ENCODE measurements around the gene SLC39A5. TPM values are rescaled to one million over a fixed set of nuclear protein-coding genes. Genes with fewer than 3 reads are reported as not detected.
A peak's percentile ranks its signal among the peaks of the same experiment; 100 is the strongest.

SLC39A5 gene
- total RNA-seq, 3 donors from 2014 or later, result 88.4 to 298 (median 129) TPM

DNA sequence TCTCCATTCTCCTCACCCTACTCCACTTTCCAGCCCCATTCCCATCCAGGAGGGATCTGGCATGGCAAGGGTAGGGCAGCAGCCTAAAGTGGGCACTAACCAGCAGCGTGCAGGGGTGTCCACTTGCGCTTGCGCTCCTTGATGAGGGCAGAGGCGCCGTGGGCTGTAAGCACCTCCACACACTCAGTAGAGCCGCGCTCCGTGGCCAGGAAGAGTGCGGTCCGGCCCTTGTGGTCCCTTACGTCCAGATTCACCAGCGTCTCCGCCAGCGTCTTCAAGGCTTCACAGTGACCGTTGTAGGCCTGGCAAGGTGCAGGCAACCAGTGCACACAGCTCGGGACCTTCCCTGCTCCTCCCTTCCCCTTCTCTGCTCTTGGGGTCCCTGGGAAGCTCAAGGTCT, 18.1 kb downstream of the SLC39A5 start:
- intact Hi-C loops (cut with DNase I, micrococcal nuclease), result no loop called here
- Histone ChIP-seq H3K4me3 (no peak overlapping the region), H3K9me3 (no peaks in the 10 kb centered on the region), H3K36me3 (ENCODE audit: low read depth) (peaks cover 24% of the 10 kb centered on the region), H3K4me1 (ENCODE audit: low read depth) (no peaks in the 10 kb centered on the region)
- TF ChIP-seq CTCF (IDR thresholded peaks at IDR 0.05), result no peak
- DNase-seq (no peak), ATAC-seq (peak; percentile 9)

- no peak for TF ChIP-seq CTCF (IDR thresholded peaks at IDR 0.05)
- intact Hi-C loops (cut with DNase I, micrococcal nuclease), result no loop called here
- no peaks in the 10 kb centered on the region for H3K9me3 ChIP-seq
- ATAC-seq, result no peak
- H3K36me3 ChIP-seq (ENCODE audit: low read depth), result peaks cover 28% of the 10 kb centered on the region
- H3K4me1 ChIP-seq (ENCODE audit: low read depth), result no peaks in the 10 kb centered on the region
- H3K4me3 ChIP-seq, result no peak overlapping the region
- no peak for DNase-seq
Observed at GRCh38 chr12:56248711-56249110, 18.9 kb downstream of the SLC39A5 start.

- ATAC-seq (no peak), DNase-seq (no peak)
- H3K4me3 ChIP-seq, result no peak overlapping the region
- H3K36me3 ChIP-seq (ENCODE audit: low read depth), result peaks cover 18% of the 10 kb centered on the region
- TF ChIP-seq CTCF (IDR thresholded peaks at IDR 0.05), result no peak
- H3K4me1 ChIP-seq (ENCODE audit: low read depth), result peaks cover 12% of the 10 kb centered on the region
- intact Hi-C loops (cut with DNase I, micrococcal nuclease), result no loop called here
- no peaks in the 10 kb centered on the region for H3K9me3 ChIP-seq
Observed at GRCh38 chr12:56252649-56253048, 22.8 kb downstream of the SLC39A5 start.

GRCh38 chr12:56253091-56253490, 23.2 kb downstream of the SLC39A5 start:
- intact Hi-C loops (cut with DNase I, micrococcal nuclease), result no loop called here
- peaks cover 12% of the 10 kb centered on the region for H3K4me1 ChIP-seq (ENCODE audit: low read depth)
- ATAC-seq (no peak), DNase-seq (no peak)
- peaks cover 18% of the 10 kb centered on the region for H3K36me3 ChIP-seq (ENCODE audit: low read depth)
- no peaks in the 10 kb centered on the region for H3K9me3 ChIP-seq
- H3K4me3 ChIP-seq, result no peak overlapping the region
- TF ChIP-seq CTCF (IDR thresholded peaks at IDR 0.05), result no peak

- no peaks in the 10 kb centered on the region for H3K9me3 ChIP-seq
- DNase-seq, result no peak
- intact Hi-C loops (cut with DNase I, micrococcal nuclease), result no loop called here
- H3K4me1 ChIP-seq (ENCODE audit: low read depth), result peaks cover 19% of the 10 kb centered on the region
- H3K4me3 ChIP-seq, result no peak overlapping the region
- ATAC-seq, result no peak
- peaks cover 15% of the 10 kb centered on the region for H3K36me3 ChIP-seq (ENCODE audit: low read depth)
- no peak for TF ChIP-seq CTCF (IDR thresholded peaks at IDR 0.05)
Observed at GRCh38 chr12:56255671-56256070, 25.8 kb downstream of the SLC39A5 start.

DNA sequence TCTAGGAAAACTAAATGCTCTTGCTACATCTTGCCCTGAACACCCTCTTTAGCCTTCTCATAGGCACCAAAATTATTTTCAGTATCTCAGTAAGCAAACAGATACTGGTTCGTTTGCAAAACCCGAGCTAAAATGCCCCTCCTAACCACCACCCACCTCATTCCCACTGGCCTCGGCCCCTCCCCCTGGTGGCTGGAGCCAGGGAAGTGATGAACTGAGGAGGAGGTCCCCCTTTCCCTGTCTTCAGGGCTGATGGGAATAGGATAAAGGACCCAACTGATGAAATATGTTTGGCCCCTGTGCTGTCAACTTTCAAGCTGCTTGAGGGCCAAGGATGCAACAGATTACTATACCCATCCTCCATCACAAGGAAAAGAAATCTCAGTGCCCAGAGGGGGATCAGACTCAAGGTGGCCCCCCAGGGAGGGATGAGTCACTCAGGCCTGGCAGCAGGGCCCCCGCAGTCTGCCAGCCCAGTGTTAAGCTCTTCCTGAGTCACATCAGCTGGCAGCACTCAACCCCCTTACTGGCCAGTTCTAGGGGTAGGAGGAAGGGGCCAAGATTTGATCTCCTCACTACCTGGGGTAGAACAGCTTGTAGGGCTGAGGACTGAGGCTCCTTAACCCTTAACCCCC, 26.6 kb downstream of the SLC39A5 start:
- ATAC-seq (no peak), DNase-seq (no peak)
- peaks cover 19% of the 10 kb centered on the region for H3K4me1 ChIP-seq (ENCODE audit: low read depth)
- TF ChIP-seq CTCF (IDR thresholded peaks at IDR 0.05), result no peak
- intact Hi-C loops (cut with DNase I, micrococcal nuclease), result no loop called here
- H3K9me3 ChIP-seq, result no peaks in the 10 kb centered on the region
- no peak overlapping the region for H3K4me3 ChIP-seq
- peaks cover 15% of the 10 kb centered on the region for H3K36me3 ChIP-seq (ENCODE audit: low read depth)
